GM19372 (cell line): ENCODE measurements around the gene GNL1.
"Not testable (repeated sequence)": the region's sequence is repeated elsewhere in the genome, so short reads cannot be mapped to it uniquely, and the experiment has no call there.

Experiments
- ATAC-seq: cut with Tn5 transposase; IDR thresholded peaks from one replicate; pipeline ENCODE4 v1.9.1; 2021; ENCODE audit warnings: mild to moderate bottlenecking, low read depth, moderate library complexity; ENCODE audit not compliant: unreplicated experiment

Gene GNL1

GRCh38 chr6:30556066-30556905 is at the start of gene GNL1:
GNL1 (minus strand) TSS chr6:30556489; CDS start chr6:30556203, 286 bp downstream.
- peak; percentile 76 for ATAC-seq

- no peak for ATAC-seq
Measured at GRCh38 chr6:30603961-30604360, 47.7 kb upstream of the GNL1 start.

- ATAC-seq, result no peak
Measured at GRCh38 chr6:30601815-30602641, 45.7 kb upstream of the GNL1 start.

GRCh38 chr6:30601436-30601814 is 45.1 kb upstream of the GNL1 start:
- no peak for ATAC-seq

GRCh38 chr6:30600451-30600961 is 44.2 kb upstream of the GNL1 start:
- ATAC-seq, result no peak

- no peak for ATAC-seq
Measured at GRCh38 chr6:30599625-30600324, 43.5 kb upstream of the GNL1 start.

- no peak for ATAC-seq
Measured at GRCh38 chr6:30598912-30599624, 42.8 kb upstream of the GNL1 start.

GRCh38 chr6:30597315-30598144 is 41.2 kb upstream of the GNL1 start:
- ATAC-seq, result not testable (repeated sequence)

GRCh38 chr6:30592287-30592686 is 36.0 kb upstream of the GNL1 start:
- no peak for ATAC-seq

- ATAC-seq, result no peak
Measured at GRCh38 chr6:30591008-30591407, 34.7 kb upstream of the GNL1 start.

- no peak for ATAC-seq
Measured at GRCh38 chr6:30590509-30590908, 34.2 kb upstream of the GNL1 start.

- ATAC-seq, result no peak
Measured at GRCh38 chr6:30589754-30590358, 33.6 kb upstream of the GNL1 start.

GRCh38 chr6:30583921-30584320 is 27.6 kb upstream of the GNL1 start:
- no peak for ATAC-seq

- ATAC-seq, result no peak
Measured at GRCh38 chr6:30578051-30578450, 21.8 kb upstream of the GNL1 start.

GRCh38 chr6:30573113-30573512 is 16.8 kb upstream of the GNL1 start:
- ATAC-seq, result no peak

GRCh38 chr6:30572148-30572547 is 15.9 kb upstream of the GNL1 start:
- ATAC-seq, result no peak

- ATAC-seq, result no peak
Measured at GRCh38 chr6:30571762-30572082, 15.4 kb upstream of the GNL1 start.

- peak; percentile 94 for ATAC-seq
Measured at GRCh38 chr6:30571075-30571761, 14.9 kb upstream of the GNL1 start, which contains the start of gene ABCF1. ABCF1 (plus strand) TSS chr6:30571442; CDS start chr6:30571488, 46 bp downstream.
